Measurements from ENCODE around the gene SVIP. TPM values are rescaled to one million over a fixed set of nuclear protein-coding genes. Genes with fewer than 3 reads are reported as not detected.

Gene SVIP, protein sequence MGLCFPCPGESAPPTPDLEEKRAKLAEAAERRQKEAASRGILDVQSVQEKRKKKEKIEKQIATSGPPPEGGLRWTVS
- 10 to 100 TPM; 74.7 to 80.7 TPM for total RNA-seq
- polyA plus RNA-seq, result 10 to 100 TPM; 43.3 to 53.2 (median 48.4) TPM
- total RNA-seq, result 35.1 to 72.8 (median 48.4) reads per million in 6 experiments

DNA sequence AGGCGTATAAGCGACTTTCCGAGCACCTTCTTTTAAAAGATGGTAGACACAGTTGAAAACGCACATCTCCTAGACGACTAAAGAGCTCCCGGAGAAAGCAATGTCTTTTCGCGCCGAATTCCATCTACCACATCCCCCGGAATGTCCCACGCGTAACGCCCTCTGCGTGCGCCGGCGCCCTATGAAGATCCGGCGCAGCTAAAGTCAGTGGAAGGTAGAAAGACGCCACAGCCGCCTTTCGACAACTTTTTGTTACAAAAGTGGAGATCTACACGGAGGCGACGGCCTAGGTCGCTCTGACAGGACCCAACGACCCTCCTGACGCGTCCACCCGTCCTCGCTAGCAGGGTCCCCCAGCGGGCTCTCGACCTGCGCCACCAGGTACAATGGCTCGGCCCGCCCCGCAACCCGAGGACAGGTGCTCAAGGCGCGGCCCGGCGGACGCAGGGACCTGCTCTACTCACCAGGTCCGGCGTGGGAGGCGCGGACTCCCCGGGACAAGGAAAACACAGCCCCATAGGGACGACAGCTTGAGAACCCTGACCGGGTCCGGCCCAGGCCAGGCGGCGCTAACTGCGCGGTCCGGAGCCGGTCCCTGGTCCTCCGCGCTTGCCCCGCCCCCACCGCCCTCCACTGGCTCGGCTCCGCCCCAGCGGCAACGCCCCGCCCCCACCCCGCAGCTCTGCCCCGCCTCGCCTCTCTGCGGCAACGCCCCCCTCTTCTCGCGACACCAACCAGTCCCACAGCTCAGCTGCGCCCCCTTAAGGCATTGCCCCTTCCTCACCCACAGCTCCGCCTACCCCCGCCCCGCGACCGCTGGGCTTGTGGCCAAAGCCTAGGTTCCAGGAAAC is at the start of gene SVIP:
SVIP (minus strand) TSS at position 571 of the 851 bp plus-strand sequence; CDS start at position 518, 53 bp downstream.
- Mint-ChIP-seq H3K4me3 (peak within 1 kb of the TSS; percentile 88 to 97 (median 94)), H3K27ac (peak within 1 kb of the TSS; percentile 85 to 98 (median 95)), H3K4me1 (peaks cover 10 to 24% (median 17%) of the 10 kb centered on the region in 4 donors), H3K36me3 (peaks cover 0 to 26% (median 12%) of the 10 kb centered on the region in 3 donors), H3K27me3 (no peaks in the 10 kb centered on the region), H3K9me3 (no peaks in the 10 kb centered on the region)
- ATAC-seq (peak; percentile 88 to 89), DNase-seq (peak; percentile 86 to 96 (median 92))
- POLR2A ChIA-PET, result interaction anchor here (1.0 to 2.1 kb wide), 4 partner anchors 13 to 204 kb away, joined by 3 to 22 read pairs (median 5); partner anchors contain the start of gene FANCF

DNA sequence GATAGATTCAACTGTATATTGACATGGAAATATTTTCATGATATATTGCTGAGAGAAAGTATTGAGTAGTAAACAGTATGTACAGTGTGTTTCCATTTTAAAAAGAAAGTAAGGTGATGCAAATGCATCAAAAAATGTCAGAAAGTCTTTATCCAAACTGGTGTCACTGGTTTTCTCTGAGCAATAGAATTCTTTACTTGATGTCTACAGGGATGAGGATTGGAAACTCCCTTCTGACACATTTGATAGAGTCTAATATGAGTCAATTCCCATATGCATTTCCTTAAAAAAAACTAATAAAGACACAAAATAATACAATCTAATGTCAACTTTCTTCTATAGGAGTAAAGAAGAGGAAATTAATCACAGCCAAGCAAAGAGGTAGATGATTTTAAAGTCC is 49.0 kb upstream of the SVIP start:
- no peak for DNase-seq
- H3K36me3 Mint-ChIP-seq, result no peaks in the 10 kb centered on the region
- H3K27me3 Mint-ChIP-seq, result no peaks in the 10 kb centered on the region
- no peak overlapping the region for H3K27ac Mint-ChIP-seq
- no peaks in the 10 kb centered on the region for H3K9me3 Mint-ChIP-seq
- POLR2A ChIA-PET, result no interaction called here
- H3K4me1 Mint-ChIP-seq, result no peaks in the 10 kb centered on the region
- H3K4me3 Mint-ChIP-seq, result no peak overlapping the region
- no peak for ATAC-seq

DNA sequence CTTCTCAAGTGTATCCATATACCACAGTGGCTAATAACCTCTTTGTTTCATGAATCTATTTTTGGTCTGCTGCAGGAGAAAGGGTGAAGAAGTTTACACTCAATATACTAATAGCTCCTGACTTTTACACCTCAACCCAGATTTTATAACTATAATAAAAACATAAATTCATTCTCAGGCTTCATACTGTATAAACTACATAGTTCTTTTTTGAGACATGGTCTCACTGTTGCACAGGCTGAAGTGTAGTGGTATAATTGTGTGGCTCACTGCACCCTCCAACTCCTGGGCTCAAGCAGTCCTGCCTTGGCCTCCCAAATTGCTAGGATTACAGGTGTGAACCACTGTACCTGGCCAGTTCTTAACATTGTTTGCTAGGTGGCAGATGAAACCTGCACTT is 48.4 kb upstream of the SVIP start:
- H3K4me3 Mint-ChIP-seq, result no peak overlapping the region
- H3K36me3 Mint-ChIP-seq, result no peaks in the 10 kb centered on the region
- no peaks in the 10 kb centered on the region for H3K9me3 Mint-ChIP-seq
- H3K4me1 Mint-ChIP-seq, result no peaks in the 10 kb centered on the region
- ATAC-seq (no peak), DNase-seq (no peak)
- H3K27me3 Mint-ChIP-seq, result no peaks in the 10 kb centered on the region
- no peak overlapping the region for H3K27ac Mint-ChIP-seq
- POLR2A ChIA-PET, result no interaction called here

DNA sequence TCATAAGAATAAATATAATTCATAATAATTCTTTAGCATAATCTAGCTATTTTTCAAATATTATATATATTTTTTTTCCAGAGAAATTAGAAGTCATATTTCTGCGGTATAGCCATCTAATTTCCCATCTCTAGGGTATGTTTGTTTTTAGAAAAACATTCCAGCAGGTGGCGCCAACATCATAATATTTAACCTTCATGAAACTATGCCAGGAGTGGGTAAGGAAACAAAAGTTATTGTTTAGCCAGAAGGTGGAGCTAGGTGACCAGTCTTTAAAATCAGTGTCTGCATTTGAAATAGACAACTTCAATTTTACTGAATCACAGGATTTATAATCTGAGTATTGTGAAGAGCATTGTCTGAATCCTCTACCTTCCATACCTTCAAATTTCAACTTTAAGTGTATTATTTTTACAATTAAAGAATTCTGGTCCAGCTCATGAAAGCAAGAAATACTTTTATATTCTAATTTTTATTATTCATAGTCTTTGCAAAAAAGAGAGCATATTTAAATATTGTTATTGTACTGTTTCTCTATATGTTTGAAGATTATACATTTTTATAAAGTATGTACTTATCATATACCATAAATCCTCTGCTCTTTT is 46.4 kb upstream of the SVIP start:
- no peaks in the 10 kb centered on the region for H3K27me3 Mint-ChIP-seq
- H3K27ac Mint-ChIP-seq, result no peak overlapping the region
- POLR2A ChIA-PET, result no interaction called here
- DNase-seq, result peak; percentile 11 to 76 (median 50)
- H3K4me3 Mint-ChIP-seq, result no peak overlapping the region
- ATAC-seq, result peak; percentile 75 to 82
- H3K36me3 Mint-ChIP-seq, result no peaks in the 10 kb centered on the region
- no peaks in the 10 kb centered on the region for H3K9me3 Mint-ChIP-seq
- no peaks in the 10 kb centered on the region for H3K4me1 Mint-ChIP-seq

DNA sequence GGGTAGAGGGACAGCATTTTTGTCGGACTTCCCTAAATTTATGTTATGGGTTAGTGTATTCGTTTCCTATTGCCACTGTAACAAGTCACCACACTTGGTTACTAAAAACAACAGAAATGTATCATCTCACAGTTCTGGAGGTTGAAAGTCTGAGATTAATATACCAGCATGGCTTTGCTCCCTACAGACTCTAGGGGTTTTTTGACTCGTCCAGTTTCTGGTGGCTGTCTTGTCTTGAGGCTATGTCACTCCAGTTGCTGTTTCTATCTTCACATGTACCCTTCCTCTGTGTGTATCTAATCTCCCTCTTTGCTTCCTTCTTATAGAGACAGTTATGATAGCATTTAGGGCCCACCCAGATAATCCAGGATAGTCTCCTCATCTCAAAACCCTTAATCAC is 39.7 kb upstream of the SVIP start:
- ATAC-seq, result no peak
- POLR2A ChIA-PET, result no interaction called here
- Mint-ChIP-seq H3K9me3 (no peaks in the 10 kb centered on the region), H3K36me3 (peaks cover 0 to 5% (median 5%) of the 10 kb centered on the region in 3 donors), H3K27ac (no peak overlapping the region), H3K4me1 (no peaks in the 10 kb centered on the region), H3K27me3 (no peaks in the 10 kb centered on the region), H3K4me3 (no peak overlapping the region)
- DNase-seq, result no peak

DNA sequence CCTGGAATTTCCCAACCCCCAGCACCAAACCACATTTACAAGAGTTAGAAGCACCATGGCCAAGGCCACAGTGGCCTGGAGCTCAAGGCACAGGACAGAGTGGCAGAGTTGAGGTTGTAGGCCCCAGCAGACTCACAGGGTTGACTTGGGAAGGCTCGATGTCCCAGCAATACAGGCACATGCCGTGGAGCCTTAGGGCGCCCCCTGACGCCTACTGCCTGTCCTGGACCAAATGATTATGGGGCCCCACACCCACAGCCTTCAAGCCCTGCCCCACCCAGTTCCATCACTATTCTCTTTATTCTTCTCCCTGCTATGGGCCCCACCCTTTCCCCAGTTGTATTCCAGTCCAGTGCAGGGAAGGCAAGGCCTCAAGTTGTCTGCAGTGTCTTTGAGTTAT is 30.6 kb upstream of the SVIP start, which contains the start of gene CCDC179:
CCDC179 (minus strand) TSS at position 234 of the 400 bp plus-strand sequence; CDS start at position 181, 53 bp downstream.
- ATAC-seq (no peak), DNase-seq (no peak)
- Mint-ChIP-seq H3K4me3 (no peak within 1 kb of the TSS), H3K4me1 (peaks cover 0 to 3% (median 0%) of the 10 kb centered on the region in 4 donors), H3K27ac (no peak within 1 kb of the TSS), H3K9me3 (peaks cover 0 to 3% (median 0%) of the 10 kb centered on the region in 9 donors), H3K27me3 (no peaks in the 10 kb centered on the region), H3K36me3 (peaks cover 0 to 12% (median 4%) of the 10 kb centered on the region in 3 donors)
- POLR2A ChIA-PET, result no interaction called here

DNA sequence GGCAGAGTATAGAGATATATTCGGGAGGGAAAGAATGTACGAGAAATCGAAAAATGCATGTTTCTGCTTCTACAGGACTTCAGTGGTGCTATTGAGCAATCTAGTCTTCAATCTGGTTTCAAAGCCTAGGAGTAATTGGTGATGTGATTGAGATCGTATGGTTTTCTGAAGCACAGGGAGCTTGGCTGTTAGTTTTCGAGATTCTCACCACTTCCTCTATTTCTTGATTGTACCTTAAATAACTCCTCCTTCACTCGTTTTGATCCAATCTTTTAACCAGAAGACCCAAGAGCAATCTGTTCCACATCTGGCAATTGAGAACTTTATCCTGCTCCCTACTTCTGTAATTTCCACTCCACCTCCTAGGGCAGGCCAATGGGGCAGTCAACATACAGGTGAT is 30.2 kb upstream of the SVIP start:
- Mint-ChIP-seq H3K9me3 (peaks cover 0 to 3% (median 0%) of the 10 kb centered on the region in 9 donors), H3K36me3 (peaks cover 0 to 12% (median 4%) of the 10 kb centered on the region in 3 donors), H3K4me1 (peaks cover 0 to 3% (median 0%) of the 10 kb centered on the region in 4 donors), H3K4me3 (no peak overlapping the region), H3K27ac (no peak overlapping the region), H3K27me3 (no peaks in the 10 kb centered on the region)
- ATAC-seq (no peak), DNase-seq (no peak)
- POLR2A ChIA-PET, result no interaction called here

DNA sequence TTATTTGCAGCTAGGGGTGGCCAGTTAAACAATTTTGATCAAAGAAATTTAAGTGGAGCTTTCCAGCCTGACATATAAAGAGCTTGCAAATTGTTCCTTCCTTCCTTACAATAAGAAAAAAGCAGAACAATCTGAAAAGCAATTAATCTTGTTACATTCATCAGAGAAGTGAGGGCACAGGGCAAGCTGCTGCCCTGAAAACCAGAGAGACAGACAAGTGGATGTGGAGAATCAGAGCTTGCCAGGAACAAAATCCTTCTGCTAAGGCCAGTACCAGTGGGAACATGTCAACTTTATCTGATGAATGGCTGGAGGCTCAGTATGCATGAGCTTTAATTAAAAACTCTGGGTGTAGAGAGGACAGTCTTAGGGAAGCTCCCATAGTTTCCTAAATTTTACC is 21.9 kb upstream of the SVIP start:
- H3K4me3 Mint-ChIP-seq, result no peak overlapping the region
- POLR2A ChIA-PET, result no interaction called here
- H3K36me3 Mint-ChIP-seq, result peaks cover 6 to 31% (median 14%) of the 10 kb centered on the region in 3 donors
- ATAC-seq (no peak), DNase-seq (no peak)
- no peaks in the 10 kb centered on the region for H3K27me3 Mint-ChIP-seq
- H3K4me1 Mint-ChIP-seq, result peaks cover 0 to under 1% (median 0%) of the 10 kb centered on the region in 4 donors
- peaks cover 0 to 9% (median 3%) of the 10 kb centered on the region in 9 donors for H3K9me3 Mint-ChIP-seq
- H3K27ac Mint-ChIP-seq, result no peak overlapping the region

DNA sequence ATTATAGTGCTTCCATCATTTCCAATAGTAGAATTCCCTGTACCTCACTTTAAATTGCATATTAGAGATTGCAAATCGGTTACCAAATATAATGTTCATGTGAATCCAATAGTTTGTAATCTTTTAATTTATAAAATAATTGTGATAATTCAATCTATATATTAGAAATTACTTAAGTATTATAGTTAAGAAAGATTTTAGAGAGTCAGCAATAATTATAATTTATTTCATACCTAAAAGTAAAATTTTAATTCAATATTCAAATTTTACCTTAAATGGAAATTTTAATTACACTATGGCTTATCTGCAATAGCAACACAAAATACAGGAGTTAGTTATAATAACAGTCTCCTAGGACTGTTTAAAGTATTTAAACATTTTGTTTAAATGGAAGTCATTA is 17.1 kb upstream of the SVIP start:
- Mint-ChIP-seq H3K9me3 (peaks cover 0 to 2% (median 0%) of the 10 kb centered on the region in 9 donors), H3K36me3 (peaks cover 7 to 34% (median 8%) of the 10 kb centered on the region in 3 donors), H3K4me3 (no peak overlapping the region), H3K4me1 (peaks cover 0 to 2% (median under 1%) of the 10 kb centered on the region in 4 donors), H3K27me3 (no peaks in the 10 kb centered on the region), H3K27ac (no peak overlapping the region)
- POLR2A ChIA-PET, result no interaction called here
- DNase-seq (no peak), ATAC-seq (no peak)

DNA sequence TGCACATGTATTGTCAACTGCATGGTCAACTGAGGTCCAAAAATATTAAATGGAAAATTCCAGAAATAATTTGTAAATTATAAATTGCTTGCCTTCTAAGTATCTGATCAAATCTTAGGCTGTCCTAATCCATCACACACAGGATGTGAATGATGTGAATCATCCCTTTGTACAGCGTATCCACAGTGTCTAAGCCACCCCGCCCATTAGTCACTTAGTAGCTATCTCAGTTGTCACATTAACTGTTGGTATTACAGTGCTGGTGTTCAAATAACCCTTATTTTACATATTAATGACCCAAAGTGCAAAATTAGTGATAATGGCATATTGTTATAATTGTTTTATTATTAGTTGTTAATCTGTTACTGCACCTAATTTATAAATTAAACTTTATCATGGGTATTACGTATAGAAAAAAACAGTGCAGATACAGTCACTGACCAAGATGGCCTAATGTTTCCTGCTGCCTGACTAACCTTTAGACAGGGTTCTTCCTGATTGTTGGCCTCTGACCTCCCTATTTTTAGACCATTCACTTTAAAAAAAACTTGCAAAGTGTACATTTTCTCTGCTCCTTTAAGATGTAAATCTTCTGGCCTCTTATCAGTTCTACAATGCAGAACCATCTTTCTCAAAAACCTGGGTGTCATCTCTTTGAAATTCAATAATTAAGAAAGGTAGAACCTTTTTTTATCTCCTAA is 2.9 kb upstream of the SVIP start:
- DNase-seq (no peak), ATAC-seq (no peak)
- Mint-ChIP-seq H3K4me3 (no peak overlapping the region), H3K27ac (no peak overlapping the region), H3K4me1 (peaks cover 7 to 21% (median 13%) of the 10 kb centered on the region in 4 donors), H3K27me3 (no peaks in the 10 kb centered on the region), H3K36me3 (no peaks in the 10 kb centered on the region), H3K9me3 (no peaks in the 10 kb centered on the region)
- POLR2A ChIA-PET, result no interaction called here

DNA sequence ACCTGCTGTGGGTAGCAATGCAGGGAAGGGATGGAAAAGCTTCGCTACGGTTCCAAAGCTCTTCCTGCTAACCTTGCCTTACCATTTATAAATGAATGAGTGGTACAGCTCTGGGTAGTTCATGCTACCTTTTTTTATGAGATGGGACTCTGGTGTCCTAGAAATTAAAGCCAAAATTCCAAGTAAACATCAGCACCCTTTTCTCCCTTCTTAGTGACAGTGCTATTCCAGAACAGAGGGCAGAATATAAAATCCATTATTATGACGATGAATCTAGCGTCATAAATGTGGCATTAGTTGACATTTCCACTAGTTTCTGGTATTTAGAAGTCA is 447 bp upstream of the SVIP start:
- DNase-seq (no peak), ATAC-seq (no peak)
- H3K4me3 Mint-ChIP-seq, result peak overlapping the region; percentile 83 to 97 (median 94)
- peak overlapping the region; percentile 60 to 98 (median 90) for H3K27ac Mint-ChIP-seq
- H3K9me3 Mint-ChIP-seq, result no peaks in the 10 kb centered on the region
- peaks cover 0 to 20% (median 6%) of the 10 kb centered on the region in 3 donors for H3K36me3 Mint-ChIP-seq
- H3K27me3 Mint-ChIP-seq, result no peaks in the 10 kb centered on the region
- H3K4me1 Mint-ChIP-seq, result peaks cover 10 to 24% (median 14%) of the 10 kb centered on the region in 4 donors
- POLR2A ChIA-PET, result interaction anchor here (1.3 to 2.1 kb wide), 3 partner anchors 13 to 204 kb away, joined by 3 to 22 read pairs (median 5); partner anchors contain the start of gene FANCF

DNA sequence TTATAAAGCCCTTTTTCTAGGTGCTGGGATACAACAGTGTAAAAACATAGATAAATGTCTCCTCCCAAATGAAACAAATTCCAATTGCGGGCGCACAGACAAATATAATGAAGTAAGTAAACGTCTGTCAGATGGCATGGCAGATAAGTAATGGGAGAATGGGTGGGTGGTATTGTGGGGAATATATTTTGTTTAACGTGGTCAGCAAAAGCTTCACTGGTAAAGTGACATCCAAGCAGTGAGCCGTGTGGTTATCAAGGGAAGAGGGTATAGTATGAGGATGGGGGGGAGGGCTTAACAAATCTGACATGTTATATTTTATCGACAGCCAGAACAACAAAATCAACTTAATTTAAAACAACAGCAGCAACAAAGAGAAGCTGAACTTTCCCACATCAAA is 1.2 kb downstream of the SVIP start:
- H3K9me3 Mint-ChIP-seq, result no peaks in the 10 kb centered on the region
- peaks cover 0 to 34% (median 17%) of the 10 kb centered on the region in 3 donors for H3K36me3 Mint-ChIP-seq
- POLR2A ChIA-PET, result interaction anchor here (2.1 kb wide), 1 partner anchor 203 kb away, joined by 22 read pairs; the partner anchor contains the start of gene FANCF
- ATAC-seq (no peak), DNase-seq (no peak)
- H3K4me3 Mint-ChIP-seq, result peak overlapping the region; percentile 88 to 97 (median 94)
- H3K4me1 Mint-ChIP-seq, result peaks cover 10 to 25% (median 17%) of the 10 kb centered on the region in 4 donors
- no peaks in the 10 kb centered on the region for H3K27me3 Mint-ChIP-seq
- peak overlapping the region in 8 of 10 donors; percentile 21 to 95 (median 60) for H3K27ac Mint-ChIP-seq
